ENCODE results near the gene TVP23C.
"Not testable (repeated sequence)": the region's sequence is repeated elsewhere in the genome, so short reads cannot be mapped to it uniquely, and the experiment has no call there.

Gene TVP23C

GRCh38 chr17:15526292-15527218 is 36.7 kb downstream of the TVP23C start:
- not testable (repeated sequence) for DNase-seq

- not testable (repeated sequence) for DNase-seq
These were observed 38.0 kb downstream of the TVP23C start for GRCh38 chr17:15524990-15525985.

- DNase-seq, result no peak
These were observed 47.1 kb downstream of the TVP23C start for GRCh38 chr17:15516150-15516549.

GRCh38 chr17:15514469-15514868 is 48.8 kb downstream of the TVP23C start:
- no peak for DNase-seq

GRCh38 chr17:15513856-15514459 is 49.3 kb downstream of the TVP23C start:
- DNase-seq, result no peak

GRCh38 chr17:15513058-15513791 is 50.1 kb downstream of the TVP23C start:
- DNase-seq, result no peak

GRCh38 chr17:15512071-15512709 is 51.1 kb downstream of the TVP23C start:
- no peak for DNase-seq

- DNase-seq, result no peak
These were observed 52.1 kb downstream of the TVP23C start for GRCh38 chr17:15511142-15511541.

GRCh38 chr17:15510361-15510760 is 52.9 kb downstream of the TVP23C start:
- no peak for DNase-seq

- no peak for DNase-seq
These were observed 54.2 kb downstream of the TVP23C start for GRCh38 chr17:15509095-15509494.

GRCh38 chr17:15508466-15508865 is 54.8 kb downstream of the TVP23C start:
- DNase-seq, result no peak

- DNase-seq, result no peak
These were observed 55.4 kb downstream of the TVP23C start for GRCh38 chr17:15507896-15508295.

GRCh38 chr17:15507001-15507400 is 56.3 kb downstream of the TVP23C start:
- DNase-seq, result no peak

- not testable (repeated sequence) for DNase-seq
These were observed 57.6 kb downstream of the TVP23C start for GRCh38 chr17:15505708-15506107.

- no peak for DNase-seq
These were observed 59.6 kb downstream of the TVP23C start for GRCh38 chr17:15503731-15504130.

- DNase-seq, result no peak
These were observed 60.7 kb downstream of the TVP23C start for GRCh38 chr17:15502369-15503112.

GRCh38 chr17:15501793-15502192 is 61.5 kb downstream of the TVP23C start:
- DNase-seq, result no peak

GRCh38 chr17:15501282-15501681 is 62.0 kb downstream of the TVP23C start:
- no peak for DNase-seq

- no peak for DNase-seq
These were observed 65.2 kb downstream of the TVP23C start for GRCh38 chr17:15498107-15498506.

GRCh38 chr17:15496735-15497670 is 66.3 kb downstream of the TVP23C start:
- no peak for DNase-seq
